HG03354 (cell line): ENCODE results near the gene PWP2.
A peak's percentile ranks its signal among the peaks of the same experiment; 100 is the strongest.

Source experiments
- ATAC-seq: cut with Tn5 transposase; IDR thresholded peaks from one replicate; pipeline ENCODE4 v1.9.1; 2021; ENCODE audit warnings: mild to moderate bottlenecking; ENCODE audit not compliant: unreplicated experiment, poor library complexity, severe bottlenecking

Gene PWP2

DNA sequence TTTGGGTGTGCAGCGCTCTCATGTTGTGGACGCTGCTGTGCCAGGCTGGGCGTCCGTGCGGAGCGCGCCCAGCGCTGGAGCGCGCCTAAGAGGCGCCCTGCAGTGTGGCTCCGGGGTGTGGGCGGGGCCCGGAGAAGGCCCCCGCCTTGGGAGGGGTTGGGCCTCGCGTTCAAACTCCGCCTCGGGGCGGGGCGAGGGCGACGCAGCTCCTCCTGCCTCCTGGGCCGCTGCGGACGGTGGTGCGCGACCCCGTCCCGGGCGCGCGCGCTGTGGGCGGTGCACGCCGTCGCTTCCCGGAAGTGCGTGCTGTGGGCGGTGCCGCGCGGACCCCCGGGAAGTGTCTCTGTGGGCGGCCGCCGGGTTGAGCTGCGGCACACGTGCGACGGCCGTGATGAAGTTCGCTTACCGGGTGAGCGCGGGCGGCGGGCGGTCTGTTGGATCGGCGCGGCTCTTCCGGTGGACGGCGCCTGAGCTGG lies at the start of gene PWP2:
Gene PWP2 (plus strand): TSS at position 374 of the 476 bp plus-strand sequence. CDS start 18 bp downstream, at position 392.
- ATAC-seq, result peak; percentile 84

DNA sequence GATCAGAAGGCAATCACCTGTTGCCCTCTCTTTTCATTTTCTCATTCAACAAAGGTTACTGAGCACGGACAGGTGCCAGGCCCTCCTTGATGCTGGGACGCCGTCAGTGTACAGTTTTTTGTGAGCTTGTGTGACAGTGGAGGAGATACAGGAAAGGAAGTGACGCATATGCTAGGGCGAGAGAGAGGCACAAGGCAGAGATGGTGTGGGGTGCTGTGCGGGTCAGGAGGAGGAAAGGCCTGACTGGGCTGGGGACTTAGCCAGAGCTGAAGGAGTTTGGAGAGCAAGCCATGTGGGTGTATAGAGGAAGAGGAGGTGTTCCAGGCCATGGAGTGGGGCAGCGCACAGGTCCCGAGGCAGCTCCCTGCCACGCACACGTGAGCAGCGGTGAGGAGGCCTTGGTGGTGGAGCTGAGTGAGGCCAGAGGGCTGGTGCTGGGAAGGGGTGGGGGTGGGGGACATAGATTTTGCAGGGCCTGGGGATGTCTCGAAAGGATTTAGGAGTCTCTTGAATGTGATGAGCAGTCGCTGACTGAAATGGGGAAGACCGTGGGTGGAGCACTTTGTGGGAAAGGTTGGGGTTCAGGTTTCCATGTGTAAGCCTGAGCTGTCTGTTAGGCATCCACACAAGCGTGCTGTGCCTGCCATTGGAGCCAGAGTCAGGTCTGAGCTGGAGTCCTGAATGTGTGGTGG lies 49.1 kb upstream of the PWP2 start:
- ATAC-seq, result no peak

DNA sequence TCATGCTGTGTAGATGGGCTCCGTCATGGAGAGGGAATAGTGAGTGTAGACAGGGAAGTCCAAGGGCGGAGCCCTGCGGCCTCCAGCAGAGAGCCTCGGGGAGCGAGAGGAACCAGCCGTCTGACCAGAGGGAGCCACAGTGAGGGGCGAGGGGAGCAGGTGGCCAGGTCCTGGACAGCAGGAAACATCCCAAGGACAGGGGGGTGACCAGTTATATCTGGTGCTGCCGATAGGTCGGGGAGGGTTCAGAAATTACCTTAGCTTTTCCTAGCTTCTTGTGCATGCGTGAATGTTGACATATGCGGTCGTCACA lies 48.6 kb upstream of the PWP2 start:
- ATAC-seq, result no peak

DNA sequence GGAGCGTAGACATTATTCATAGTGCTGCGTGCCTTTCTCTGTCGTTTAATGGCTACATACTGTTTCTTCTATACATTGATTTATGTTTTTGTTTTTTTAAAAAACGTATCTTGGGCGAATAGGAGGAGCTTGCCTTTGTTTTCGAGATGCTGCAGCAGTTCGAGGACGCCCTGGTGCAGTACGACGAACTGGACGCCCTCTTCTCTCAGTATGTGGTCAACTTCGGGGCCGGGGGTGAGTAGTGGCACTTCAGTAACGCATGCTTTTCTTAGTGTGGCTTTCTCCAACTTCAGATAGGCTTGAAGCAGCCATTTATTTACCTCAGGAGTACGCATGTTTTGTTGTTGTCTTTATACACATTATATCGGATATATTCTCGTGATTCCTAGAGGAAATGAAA lies 48.2 kb upstream of the PWP2 start:
- ATAC-seq, result no peak

DNA sequence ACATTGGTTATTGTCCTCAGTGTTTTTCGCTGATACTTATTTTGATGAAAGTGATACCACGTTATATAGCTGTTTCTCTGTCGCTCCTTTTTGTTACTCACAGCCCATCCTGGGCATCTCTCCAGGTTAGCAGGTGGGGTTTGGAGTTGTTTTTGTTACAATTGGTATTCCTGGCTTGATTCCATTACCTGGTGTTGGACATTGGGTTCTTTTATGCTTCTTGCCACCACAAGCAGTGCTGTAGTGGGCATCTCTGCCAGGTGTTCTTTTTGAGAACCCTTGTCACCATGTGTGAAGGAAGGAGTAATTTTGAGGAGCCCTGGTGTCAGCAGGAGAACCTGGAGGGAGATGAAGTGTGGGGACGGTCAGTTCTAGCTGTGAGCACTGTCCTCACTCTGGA lies 47.5 kb upstream of the PWP2 start:
- ATAC-seq, result no peak

DNA sequence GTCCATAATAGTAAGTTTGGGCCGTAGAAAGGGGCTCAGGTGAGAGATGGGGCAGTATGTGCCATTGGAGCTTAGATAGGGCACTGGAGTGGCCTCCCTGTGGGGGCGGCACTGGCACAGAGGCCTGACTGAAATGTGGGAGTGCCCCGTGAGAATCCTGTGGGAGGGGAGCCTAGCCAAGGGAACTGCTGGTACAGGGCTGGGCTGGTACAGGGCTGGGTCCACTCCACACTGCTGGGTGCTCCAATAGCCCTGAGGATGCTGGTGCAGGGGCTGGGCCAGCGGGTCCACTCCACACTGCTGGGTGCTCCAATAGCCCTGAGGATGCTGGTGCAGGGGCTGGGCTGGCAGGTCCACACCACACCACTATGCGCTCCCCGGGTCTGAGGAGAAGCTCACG lies 44.8 kb upstream of the PWP2 start:
- ATAC-seq, result no peak

DNA sequence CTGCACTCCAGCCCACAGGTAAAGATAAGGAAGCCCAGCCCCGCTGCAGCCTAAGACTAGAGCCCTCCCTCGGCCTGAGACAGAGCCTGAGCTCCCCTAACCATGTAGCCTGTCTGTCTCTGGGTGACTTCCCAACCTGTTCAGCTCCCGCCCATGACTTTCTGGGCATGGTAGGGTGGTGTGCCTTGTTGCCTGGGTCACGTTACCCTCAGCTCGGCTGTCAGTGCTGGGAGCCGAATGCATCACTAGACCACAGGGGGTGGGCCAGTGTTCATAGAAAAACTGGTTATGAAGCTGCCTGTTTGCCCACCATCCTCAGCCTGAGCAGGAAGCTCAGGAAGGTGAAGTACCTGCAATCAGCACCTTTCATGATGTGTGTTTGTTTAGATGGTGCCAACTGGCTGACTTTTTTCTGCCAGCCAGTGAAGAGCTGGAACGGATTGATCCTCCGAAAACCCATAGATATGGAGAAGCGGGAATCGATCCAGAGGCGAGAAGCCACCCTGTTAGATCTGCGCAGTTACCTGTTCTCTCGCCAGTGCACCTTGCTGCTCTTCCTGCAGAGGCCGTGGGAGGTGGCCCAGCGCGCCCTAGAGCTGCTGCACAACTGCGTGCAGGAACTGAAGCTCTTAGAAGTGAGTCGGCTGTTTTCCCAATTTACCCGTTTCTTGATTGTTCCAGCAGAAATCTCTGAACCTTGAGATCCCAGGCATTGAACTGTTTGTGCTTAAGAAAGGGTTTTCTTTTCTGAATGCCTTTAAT lies 43.9 kb upstream of the PWP2 start:
- ATAC-seq, result no peak

DNA sequence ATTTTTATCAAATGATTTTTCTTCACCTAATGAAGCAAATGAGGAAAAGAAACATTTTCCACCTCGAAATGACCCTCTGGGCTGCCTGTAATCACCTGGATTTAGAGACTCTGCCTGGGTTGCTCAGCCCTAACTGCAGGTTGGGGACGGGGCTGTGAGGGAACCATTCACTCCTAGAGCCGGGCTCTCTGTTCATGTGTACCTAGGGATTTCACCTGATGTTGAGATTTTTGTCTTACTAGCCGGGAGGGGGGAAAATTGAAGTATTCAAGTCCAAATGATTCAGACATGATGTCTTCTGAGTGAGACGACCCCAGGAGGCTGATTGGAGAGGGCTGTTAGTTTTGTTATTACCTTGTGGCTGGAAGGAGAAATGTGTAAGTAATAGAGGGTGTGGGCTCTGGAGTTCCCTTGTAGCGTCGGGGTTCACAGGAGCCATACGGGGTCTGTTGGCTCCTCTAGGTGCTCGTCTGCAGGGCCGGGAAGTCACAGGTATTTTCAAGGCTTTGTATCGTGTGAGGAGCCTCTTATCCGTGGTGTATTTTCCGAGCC lies 42.3 kb upstream of the PWP2 start:
- ATAC-seq, result no peak

DNA sequence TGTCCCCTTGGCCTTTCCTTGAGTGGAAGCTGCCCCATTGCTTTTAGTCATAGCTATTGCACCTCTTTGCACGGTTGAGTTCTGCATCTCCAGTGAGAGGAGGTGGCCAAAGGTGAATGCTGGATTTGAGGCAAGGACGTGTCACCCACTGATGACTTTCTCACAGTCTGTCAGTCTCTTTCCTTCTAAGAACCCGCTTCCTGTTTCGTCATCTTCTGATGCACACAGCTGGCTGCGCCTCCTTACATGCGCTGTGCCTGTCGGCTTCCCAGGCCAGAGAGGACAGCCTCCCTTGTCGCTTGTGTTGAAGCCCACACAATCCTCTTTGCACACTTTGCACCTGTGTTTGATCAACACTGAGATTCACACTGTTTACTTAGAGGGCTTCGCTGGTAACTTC lies 41.8 kb upstream of the PWP2 start:
- no peak for ATAC-seq

DNA sequence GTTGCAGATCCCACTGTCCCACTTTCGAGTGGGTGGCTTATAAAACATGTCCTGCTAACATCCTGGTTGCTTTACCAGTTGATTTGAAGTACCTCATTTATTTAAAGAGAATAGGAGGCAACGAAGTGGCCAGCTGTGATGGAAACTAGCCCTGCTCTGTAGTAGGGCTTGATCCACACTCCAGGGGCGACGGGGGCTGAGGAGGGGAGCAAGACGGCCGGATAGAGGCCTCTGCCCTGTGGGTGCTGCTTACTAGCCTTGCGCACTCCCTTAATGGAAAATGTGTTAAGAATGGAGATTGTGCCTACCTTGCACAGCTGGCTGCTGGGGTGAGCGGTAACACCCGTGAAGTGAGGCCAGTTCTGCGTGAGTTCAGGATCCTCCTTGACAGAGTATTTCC lies 41.1 kb upstream of the PWP2 start:
- no peak for ATAC-seq

DNA sequence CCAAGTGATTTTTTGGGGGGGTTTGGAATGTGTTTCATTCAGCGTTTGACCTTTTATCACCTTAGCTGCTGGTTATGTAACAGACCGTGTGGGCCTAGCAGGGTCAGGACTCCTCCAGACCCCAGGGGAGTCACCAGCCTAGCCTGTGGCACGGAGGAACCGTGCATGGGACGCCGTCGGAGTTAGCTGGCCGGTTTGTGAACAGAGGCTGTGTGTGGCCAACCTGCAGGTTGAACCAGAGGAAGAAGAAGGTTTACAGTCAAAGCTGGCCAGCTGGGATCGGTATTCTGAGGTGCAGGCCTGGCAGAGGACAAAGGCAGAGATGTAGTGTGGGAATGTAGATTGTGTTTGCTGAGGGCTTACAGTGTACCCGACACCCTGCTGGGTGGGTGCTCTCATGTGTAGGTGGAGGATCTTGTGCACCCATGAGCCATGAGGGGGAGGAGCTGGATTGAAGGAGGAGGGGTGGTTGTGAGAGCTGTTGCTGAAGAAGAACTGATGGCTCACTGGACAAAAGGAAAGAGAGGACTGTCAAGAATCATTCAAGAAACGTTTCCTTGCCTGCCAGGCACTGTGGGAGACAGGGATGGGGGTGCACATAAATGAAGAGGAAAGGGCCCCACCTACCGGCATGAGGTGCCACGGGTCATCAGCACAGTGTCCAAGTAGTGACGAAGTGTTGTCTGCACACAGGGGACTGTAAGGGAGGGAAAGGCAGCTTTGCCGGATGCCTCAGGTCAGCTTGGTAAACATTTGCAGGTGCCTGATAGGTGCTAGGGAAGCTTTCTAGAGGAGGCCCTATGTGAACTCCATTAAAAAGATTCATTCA lies 40.0 kb upstream of the PWP2 start:
- ATAC-seq, result no peak

DNA sequence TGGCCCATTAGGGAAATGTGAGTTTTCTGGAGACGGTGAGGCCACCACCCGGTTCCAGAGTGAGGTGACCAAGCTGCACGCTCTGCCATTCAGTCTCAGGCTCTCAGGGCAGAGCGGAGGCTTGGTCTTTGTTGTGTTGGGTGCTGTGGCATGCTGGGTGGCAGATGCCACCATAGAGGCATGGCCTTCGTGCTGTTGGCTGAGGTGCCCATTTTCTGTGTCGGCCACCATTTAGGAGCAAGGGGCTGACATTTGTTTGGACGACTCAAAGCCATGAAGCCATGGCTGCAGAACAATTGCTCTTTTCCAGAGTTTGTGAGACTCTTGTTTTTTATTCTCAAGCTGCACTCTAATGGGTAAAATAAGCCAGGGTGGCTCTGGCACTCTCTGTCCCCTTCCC lies 36.8 kb upstream of the PWP2 start:
- ATAC-seq, result no peak

DNA sequence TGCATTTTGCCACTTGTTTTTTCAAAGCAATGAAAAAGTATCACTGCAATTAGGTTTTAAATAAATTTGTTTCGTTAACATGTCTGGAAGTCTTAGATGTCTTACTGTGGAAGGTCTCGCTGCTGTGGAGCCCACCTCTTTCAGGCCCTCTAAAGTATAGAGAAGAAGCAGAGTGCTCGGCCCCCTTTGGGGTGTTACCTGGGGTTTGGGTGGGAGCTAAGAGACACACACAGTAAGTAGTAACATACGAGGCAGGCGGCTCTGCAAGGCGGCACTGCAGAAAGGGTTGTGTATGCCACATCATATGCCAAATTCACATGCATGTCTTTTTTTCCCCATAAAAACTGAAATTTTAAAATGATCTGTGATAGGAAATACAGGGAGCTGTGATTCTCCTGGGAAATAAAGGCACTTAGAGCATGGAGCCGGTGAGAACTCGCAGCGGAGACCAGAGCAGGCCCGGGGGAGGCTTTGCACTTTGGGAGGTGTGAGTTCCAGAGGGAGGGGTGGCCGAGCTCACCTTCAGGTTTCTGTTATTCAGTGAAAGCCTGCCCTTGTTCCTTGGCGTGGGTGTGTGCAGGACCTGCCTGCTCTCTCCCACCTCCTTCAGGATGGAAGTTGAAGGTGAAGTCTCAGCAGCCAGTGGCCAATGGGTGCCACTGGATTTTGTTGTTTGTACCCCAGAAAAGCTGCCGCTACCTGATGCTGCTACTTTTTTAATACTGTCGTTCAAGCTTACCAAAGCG lies 35.7 kb upstream of the PWP2 start:
- ATAC-seq, result no peak

DNA sequence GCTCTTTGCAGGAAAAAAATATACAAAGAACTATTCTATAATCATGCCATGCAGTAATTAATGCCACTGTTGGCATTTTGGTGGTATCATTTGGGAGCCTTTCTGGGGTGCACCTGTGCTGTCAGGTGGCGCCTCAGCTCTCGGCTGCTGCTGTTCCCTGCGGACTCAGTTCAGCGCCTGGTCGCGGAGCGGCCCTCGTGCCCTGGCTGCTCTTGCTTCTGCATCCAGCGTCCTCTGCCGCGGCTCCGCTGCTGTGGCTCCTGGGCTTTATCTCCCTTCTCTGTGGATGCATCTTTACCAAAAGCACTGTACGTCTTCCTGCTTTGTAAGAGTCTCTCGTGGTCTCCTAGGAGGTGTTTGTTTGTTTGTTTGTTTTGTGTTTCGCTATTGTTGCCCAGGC lies 35.1 kb upstream of the PWP2 start:
- no peak for ATAC-seq

DNA sequence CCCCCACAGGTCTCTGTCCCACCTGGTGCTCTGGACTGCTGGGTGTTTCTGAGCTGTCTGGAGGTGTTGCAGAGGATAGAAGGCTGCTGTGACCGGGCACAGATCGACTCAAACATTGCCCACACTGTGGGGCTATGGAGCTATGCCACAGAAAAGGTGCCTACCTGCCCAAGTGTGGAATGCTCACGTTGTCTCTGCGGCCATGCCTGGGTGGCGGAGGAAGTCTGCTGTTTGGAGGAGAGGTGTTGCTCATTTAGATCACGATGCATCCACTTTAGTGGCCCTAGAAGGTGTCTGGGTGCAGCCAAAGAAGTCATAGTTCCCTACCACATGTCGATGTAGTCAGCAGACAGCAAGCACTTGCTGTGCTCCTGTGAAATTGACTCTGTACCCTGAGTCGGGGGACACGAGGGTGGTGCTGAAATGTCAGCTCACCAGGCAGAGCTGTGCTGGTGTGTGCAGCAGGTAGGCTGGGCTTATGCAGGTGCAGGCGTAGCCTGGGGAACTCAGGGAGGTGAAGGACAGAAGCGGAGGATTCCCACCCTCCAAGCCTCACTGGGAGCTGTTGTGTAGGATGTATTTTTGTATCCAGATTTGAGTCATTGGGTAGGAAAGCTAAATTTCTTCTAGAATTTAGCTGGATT lies 32.8 kb upstream of the PWP2 start:
- ATAC-seq, result no peak

DNA sequence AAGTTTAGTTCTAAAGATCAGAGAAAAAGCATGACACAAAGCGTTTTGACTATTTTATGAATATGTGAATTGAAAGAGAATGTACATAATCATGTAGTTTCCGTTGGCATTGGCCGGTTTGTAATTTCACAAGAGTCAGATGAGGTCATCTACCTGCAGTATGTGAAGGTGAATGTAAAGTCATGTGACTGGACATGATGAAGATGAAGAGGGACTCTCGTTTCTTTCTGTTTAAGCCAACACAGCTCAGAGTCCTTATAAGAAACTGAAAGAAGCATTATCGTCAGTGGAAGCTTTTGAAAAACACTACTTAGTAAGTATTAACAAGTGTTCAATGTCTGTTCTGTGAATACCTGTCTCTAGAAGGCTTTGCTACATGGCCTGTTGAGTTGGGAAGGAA lies 30.9 kb upstream of the PWP2 start:
- ATAC-seq, result no peak

DNA sequence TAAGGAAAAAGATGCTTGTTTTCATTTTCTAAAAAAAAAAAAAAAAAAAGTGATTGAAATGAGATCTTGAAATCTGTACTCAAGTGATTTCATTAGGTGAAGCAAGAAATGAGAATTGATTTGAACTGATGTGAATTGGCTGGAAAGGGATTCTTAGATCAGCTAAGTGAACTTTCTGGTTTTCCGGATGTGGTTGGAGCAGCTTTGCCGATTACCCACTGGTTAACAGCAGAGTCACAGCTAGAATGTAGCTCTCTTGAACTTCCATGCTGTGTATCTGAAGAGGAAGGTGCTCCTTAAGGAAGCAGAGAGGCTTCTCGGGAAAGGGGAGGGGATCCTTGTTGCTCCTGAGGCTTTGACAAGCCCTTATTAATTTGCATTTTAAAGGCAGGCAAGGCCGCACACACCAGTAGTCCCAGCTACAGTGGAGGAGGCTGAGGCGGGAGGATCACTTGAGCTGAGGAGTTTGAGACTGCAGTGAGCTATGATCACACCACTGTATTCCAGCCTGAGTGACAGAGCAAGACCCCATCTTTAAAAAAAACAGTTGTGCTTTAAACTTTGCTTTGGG lies 28.7 kb upstream of the PWP2 start:
- ATAC-seq, result no peak

DNA sequence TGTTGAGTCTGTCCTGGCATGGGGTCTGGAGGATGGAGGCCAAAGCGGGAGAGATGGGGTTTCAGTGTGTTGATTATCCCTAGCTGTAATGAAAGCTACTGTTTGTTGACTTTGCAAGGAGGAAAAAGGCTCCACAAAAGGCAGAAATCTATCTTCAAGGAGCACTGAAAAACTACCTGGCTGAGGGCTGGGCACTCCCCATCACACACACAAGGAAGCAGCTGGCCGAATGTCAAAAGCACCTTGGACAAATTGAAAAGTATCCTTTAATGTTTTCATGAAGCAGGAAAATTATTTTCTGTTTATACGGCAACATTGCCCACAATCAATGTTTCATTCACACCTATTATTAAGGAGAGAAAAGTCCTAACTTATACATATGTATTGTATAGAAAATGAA lies 27.8 kb upstream of the PWP2 start:
- ATAC-seq, result no peak

DNA sequence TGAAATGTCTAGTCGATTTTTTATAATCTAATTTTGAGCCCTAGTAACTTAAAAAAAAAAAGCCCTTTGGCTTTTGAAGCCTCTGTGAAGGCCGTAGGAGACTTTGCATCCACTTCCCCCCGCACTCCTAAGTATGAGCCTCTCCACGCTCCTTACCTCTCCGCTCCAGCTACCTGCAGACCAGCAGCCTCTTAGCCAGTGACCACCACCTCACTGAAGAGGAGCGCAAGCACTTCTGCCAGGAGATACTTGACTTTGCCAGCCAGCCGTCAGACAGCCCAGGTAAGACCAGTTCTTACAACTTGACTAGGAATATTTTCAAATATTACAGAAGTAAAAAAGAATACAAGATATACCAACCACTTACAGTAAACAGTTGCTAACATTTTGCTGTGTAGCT lies 27.4 kb upstream of the PWP2 start:
- no peak for ATAC-seq
